ENCODE measurements around the gene SMARCE1.

Gene SMARCE1

DNA sequence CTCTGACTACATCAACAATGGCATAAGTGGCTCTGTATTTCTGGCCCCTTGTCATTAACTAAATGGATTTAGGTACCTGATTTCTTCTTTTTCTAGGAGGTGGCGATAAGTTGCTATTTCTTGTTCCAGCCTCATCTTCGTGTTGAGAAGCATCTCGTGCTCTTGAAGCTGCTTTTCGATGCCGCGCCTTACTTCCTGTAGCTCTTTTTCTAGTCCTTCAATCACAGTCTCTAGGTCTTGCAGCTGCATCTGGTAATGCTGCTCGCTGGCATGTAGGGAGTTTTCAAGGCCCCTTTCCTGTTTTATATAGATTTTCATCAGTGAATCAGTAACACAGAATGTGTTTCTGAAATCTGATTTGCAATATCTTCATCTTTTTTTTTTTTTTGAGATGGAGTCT, 12.3 kb upstream of the SMARCE1 start:
- H3K79me2 ChIP-seq (ENCODE audit: insufficient read depth, low read length), result no peaks in the 10 kb centered on the region
- H2AFZ ChIP-seq (ENCODE audit: low read depth, low read length), result no peak overlapping the region
- ATAC-seq (ENCODE audit: insufficient read depth, low read depth) (no peak), DNase-seq (no peak)
- no peaks in the 10 kb centered on the region for H3K9me3 ChIP-seq (ENCODE audit: insufficient read depth, low read length, severe bottlenecking)
- no peaks in the 10 kb centered on the region for H3K36me3 ChIP-seq (ENCODE audit: insufficient read depth, low read length)
- H3K4me2 ChIP-seq (ENCODE audit: insufficient read depth, low read length), result no peak overlapping the region
- no peaks in the 10 kb centered on the region for H4K20me1 ChIP-seq (ENCODE audit: insufficient read depth, low read length)
- no peak overlapping the region for H3K4me3 ChIP-seq (ENCODE audit: low read depth in 1 of 2, low read length in 2 of 2)
- H3K4me1 ChIP-seq (ENCODE audit: insufficient read depth, low read length), result no peaks in the 10 kb centered on the region
- peaks cover 20% of the 10 kb centered on the region for H3K27me3 ChIP-seq (ENCODE audit: insufficient read depth, low read length, poor library complexity)
- TF ChIP-seq, protein P1, sequence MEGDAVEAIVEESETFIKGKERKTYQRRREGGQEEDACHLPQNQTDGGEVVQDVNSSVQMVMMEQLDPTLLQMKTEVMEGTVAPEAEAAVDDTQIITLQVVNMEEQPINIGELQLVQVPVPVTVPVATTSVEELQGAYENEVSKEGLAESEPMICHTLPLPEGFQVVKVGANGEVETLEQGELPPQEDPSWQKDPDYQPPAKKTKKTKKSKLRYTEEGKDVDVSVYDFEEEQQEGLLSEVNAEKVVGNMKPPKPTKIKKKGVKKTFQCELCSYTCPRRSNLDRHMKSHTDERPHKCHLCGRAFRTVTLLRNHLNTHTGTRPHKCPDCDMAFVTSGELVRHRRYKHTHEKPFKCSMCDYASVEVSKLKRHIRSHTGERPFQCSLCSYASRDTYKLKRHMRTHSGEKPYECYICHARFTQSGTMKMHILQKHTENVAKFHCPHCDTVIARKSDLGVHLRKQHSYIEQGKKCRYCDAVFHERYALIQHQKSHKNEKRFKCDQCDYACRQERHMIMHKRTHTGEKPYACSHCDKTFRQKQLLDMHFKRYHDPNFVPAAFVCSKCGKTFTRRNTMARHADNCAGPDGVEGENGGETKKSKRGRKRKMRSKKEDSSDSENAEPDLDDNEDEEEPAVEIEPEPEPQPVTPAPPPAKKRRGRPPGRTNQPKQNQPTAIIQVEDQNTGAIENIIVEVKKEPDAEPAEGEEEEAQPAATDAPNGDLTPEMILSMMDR (IDR thresholded peaks at IDR 0.05; ENCODE audit: borderline replicate concordance, extremely low read depth, low read length, poor library complexity, severe bottlenecking), result no peak
- no peak for TF ChIP-seq EZH2 (IDR thresholded peaks at IDR 0.05; ENCODE audit: borderline replicate concordance, low read depth, low read length, severe bottlenecking)
- no peak overlapping the region for H3K9ac ChIP-seq (ENCODE audit: low read depth, low read length)
- H3K27ac ChIP-seq (ENCODE audit: low read length), result no peak overlapping the region

DNA sequence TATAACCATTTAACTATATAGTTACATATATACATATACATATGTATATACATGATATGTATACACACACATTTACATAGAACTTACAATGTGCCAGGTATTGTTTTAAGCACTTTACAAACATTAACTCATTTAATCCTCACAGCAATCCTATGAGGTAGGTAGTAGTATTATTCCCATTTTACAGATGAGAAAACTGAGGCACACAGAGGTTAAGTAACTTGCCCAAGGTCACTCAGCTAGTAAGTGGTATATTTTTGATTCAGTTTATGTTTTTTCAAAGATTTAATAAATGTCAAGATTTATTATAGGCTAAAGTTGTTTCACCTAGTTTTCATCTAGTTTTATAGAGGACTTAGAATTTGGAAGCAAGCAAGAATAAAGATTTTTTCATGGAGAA, 10.8 kb upstream of the SMARCE1 start:
- DNase-seq (no peak), ATAC-seq (ENCODE audit: insufficient read depth, low read depth) (no peak)
- H3K4me1 ChIP-seq (ENCODE audit: insufficient read depth, low read length), result no peaks in the 10 kb centered on the region
- TF ChIP-seq, protein P1 (IDR thresholded peaks at IDR 0.05; ENCODE audit: borderline replicate concordance, extremely low read depth, low read length, poor library complexity, severe bottlenecking), result no peak
- TF ChIP-seq EZH2 (IDR thresholded peaks at IDR 0.05; ENCODE audit: borderline replicate concordance, low read depth, low read length, severe bottlenecking), result no peak
- no peaks in the 10 kb centered on the region for H3K36me3 ChIP-seq (ENCODE audit: insufficient read depth, low read length)
- no peak overlapping the region for H2AFZ ChIP-seq (ENCODE audit: low read depth, low read length)
- H3K27ac ChIP-seq (ENCODE audit: low read length), result no peak overlapping the region
- no peak overlapping the region for H3K4me2 ChIP-seq (ENCODE audit: insufficient read depth, low read length)
- H4K20me1 ChIP-seq (ENCODE audit: insufficient read depth, low read length), result no peaks in the 10 kb centered on the region
- no peaks in the 10 kb centered on the region for H3K79me2 ChIP-seq (ENCODE audit: insufficient read depth, low read length)
- no peaks in the 10 kb centered on the region for H3K9me3 ChIP-seq (ENCODE audit: insufficient read depth, low read length, severe bottlenecking)
- no peak overlapping the region for H3K4me3 ChIP-seq (ENCODE audit: low read depth in 1 of 2, low read length in 2 of 2)
- peaks cover 13% of the 10 kb centered on the region for H3K27me3 ChIP-seq (ENCODE audit: insufficient read depth, low read length, poor library complexity)
- no peak overlapping the region for H3K9ac ChIP-seq (ENCODE audit: low read depth, low read length)

DNA sequence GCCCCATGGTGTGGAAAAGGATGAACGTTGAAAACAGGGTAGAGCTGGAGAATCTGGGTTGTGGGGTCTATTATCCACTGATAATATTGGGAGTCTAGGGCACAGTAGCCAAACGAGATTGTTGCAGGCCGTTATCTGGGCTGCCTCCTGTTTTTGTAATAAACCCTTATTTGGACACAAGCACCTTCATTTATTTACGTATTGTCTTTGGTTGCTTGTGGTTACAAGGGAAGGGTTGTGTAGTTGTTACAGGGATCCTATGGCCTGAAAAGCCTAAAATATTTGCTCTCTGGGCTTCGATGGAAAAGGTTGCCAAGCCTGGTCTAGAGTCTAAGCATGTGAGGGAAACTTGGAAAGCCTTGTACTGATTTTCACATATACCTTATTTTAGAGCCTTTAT, 4.3 kb upstream of the SMARCE1 start:
- Histone ChIP-seq H2AFZ (ENCODE audit: low read depth, low read length) (no peak overlapping the region), H4K20me1 (ENCODE audit: insufficient read depth, low read length) (no peaks in the 10 kb centered on the region), H3K4me2 (ENCODE audit: insufficient read depth, low read length) (no peak overlapping the region), H3K27me3 (ENCODE audit: insufficient read depth, low read length, poor library complexity) (peaks cover 3% of the 10 kb centered on the region), H3K79me2 (ENCODE audit: insufficient read depth, low read length) (peaks cover 21% of the 10 kb centered on the region), H3K4me1 (ENCODE audit: insufficient read depth, low read length) (peaks cover 10% of the 10 kb centered on the region), H3K9ac (ENCODE audit: low read depth, low read length) (no peak overlapping the region), H3K4me3 (ENCODE audit: low read depth in 1 of 2, low read length in 2 of 2) (no peak overlapping the region), H3K9me3 (ENCODE audit: insufficient read depth, low read length, severe bottlenecking) (no peaks in the 10 kb centered on the region), H3K27ac (ENCODE audit: low read length) (no peak overlapping the region), H3K36me3 (ENCODE audit: insufficient read depth, low read length) (peaks cover 5% of the 10 kb centered on the region; the same call in 1 of the 2 replicates)
- TF ChIP-seq, protein P1 (IDR thresholded peaks at IDR 0.05; ENCODE audit: borderline replicate concordance, extremely low read depth, low read length, poor library complexity, severe bottlenecking), result no peak
- TF ChIP-seq EZH2 (IDR thresholded peaks at IDR 0.05; ENCODE audit: borderline replicate concordance, low read depth, low read length, severe bottlenecking), result no peak
- no peak for ATAC-seq (ENCODE audit: insufficient read depth, low read depth)
- DNase-seq, result no peak
